GM12878 (cell line): Measurements from ENCODE around the gene MAPK8IP1. TPM values are rescaled to one million over a fixed set of nuclear protein-coding genes. Genes with fewer than 3 reads are reported as not detected.

Experiments used
- ATF7 ChIP-seq: fragments of 450-650 bp; IDR thresholded peaks from 2 replicates; pipeline ENCODE4 v1.6.1; 2016; ENCODE audit warnings: low read depth, mild to moderate bottlenecking
- BCL11A ChIP-seq: IDR thresholded peaks from 2 replicates; pipeline ENCODE4 v1.6.1; 2011; ENCODE audit warnings: low read depth, low read length
- CHD2 ChIP-seq: IDR thresholded peaks from 2 replicates; pipeline ENCODE4 v1.6.1; 2011; ENCODE audit warnings: low read depth, low read length, improper control_type of control experiment, borderline replicate concordance
- CREB1 ChIP-seq: IDR thresholded peaks from 2 replicates; pipeline ENCODE4 v1.6.1; 2012; ENCODE audit warnings: low read depth, mild to moderate bottlenecking, inconsistent platforms
- CREM ChIP-seq: IDR thresholded peaks from 2 replicates; pipeline ENCODE4 v1.6.1; 2014; ENCODE audit warnings: antibody characterized with exemption, low read depth
- EP300 ChIP-seq, 2 experiments: fragments of 150-350 bp in 1 of 2; IDR thresholded peaks; 2 replicates each; pipeline ENCODE4 v1.6.1; 2011 to 2012; ENCODE audit warnings: low read depth in 2 of 2, low read length in 2 of 2, borderline replicate concordance in 1 of 2, improper control_type of control experiment in 1 of 2, inconsistent platforms in 1 of 2; ENCODE audit not compliant: control insufficient read depth in 1 of 2
- GABPA ChIP-seq: IDR thresholded peaks from 2 replicates; pipeline ENCODE4 v1.6.1; 2014; ENCODE audit warnings: antibody characterized with exemption, low read depth, mild to moderate bottlenecking, inconsistent platforms
- HDGF ChIP-seq: fragments of 450-650 bp; IDR thresholded peaks from 2 replicates; pipeline ENCODE4 v1.6.1; 2016; ENCODE audit warnings: antibody characterized with exemption
- IKZF1 ChIP-seq: fragments of 450-650 bp; conservative IDR thresholded peaks from 2 replicates; pipeline ENCODE4 v1.6.1; 2017; ENCODE audit warnings: antibody characterized with exemption, mild to moderate bottlenecking
- MEF2A ChIP-seq: IDR thresholded peaks from 2 replicates; pipeline ENCODE4 v1.6.1; 2011; ENCODE audit warnings: low read depth, mild to moderate bottlenecking, low read length, moderate library complexity; ENCODE audit not compliant: insufficient read depth
- MYC ChIP-seq: IDR thresholded peaks from 2 replicates; pipeline ENCODE4 v1.6.1; 2011; ENCODE audit warnings: mild to moderate bottlenecking, low read length, moderate library complexity, inconsistent platforms; ENCODE audit not compliant: insufficient read depth, insufficient replicate concordance, insufficient read length, severe bottlenecking
- NBN ChIP-seq: fragments of 450-650 bp; IDR thresholded peaks from 2 replicates; pipeline ENCODE4 v1.6.1; 2016
- PAX5 ChIP-seq: IDR thresholded peaks from 2 replicates; pipeline ENCODE4 v1.6.1; 2011; ENCODE audit warnings: low read depth, low read length, borderline replicate concordance
- POLR2AphosphoS2 ChIP-seq: IDR thresholded peaks from 2 replicates; pipeline ENCODE4 v1.6.1; 2011; ENCODE audit warnings: low read depth, mild to moderate bottlenecking, low read length, improper control_type of control experiment, moderate library complexity
- RCOR1 ChIP-seq: conservative IDR thresholded peaks from 2 replicates; pipeline ENCODE4 v1.6.1; 2012; ENCODE audit warnings: low read depth, low read length, improper control_type of control experiment
- RUNX3 ChIP-seq: IDR thresholded peaks from 2 replicates; pipeline ENCODE4 v1.6.1; 2012; ENCODE audit warnings: low read length, inconsistent platforms
- SMAD1 ChIP-seq: fragments of 450-650 bp; IDR thresholded peaks from 2 replicates; pipeline ENCODE4 v1.6.1; 2018; ENCODE audit warnings: mild to moderate bottlenecking, low read depth; ENCODE audit not compliant: partially characterized antibody
- SMARCA5 ChIP-seq: fragments of 450-650 bp; IDR thresholded peaks from 2 replicates; pipeline ENCODE4 v1.6.1; 2017; ENCODE audit warnings: mild to moderate bottlenecking
- SREBF1 ChIP-seq: IDR thresholded peaks from 2 replicates; pipeline ENCODE4 v1.6.1; 2012; ENCODE audit warnings: mild to moderate bottlenecking, low read length
- polyA plus RNA-seq, 11 experiments: library from polyadenylated mRNA; depleted of rRNA in 4 of 11; unstranded in 6 of 11; stranded (reverse) in 5 of 11; fragments of >200 nt; fragmentation: Nextera tagmentation in 4 of 11; fragmentation: Illumina TruSeq in 1 of 11; extraction: Ambion mirVana in 4 of 11; extraction: Trizol in 1 of 11; gene quantifications; 1 replicate in 1 of 11; 2 replicates in 10 of 11; pipeline versions ENCODE4 v1.2.1 to v1.2.3, GENCODE V29; 2011 to 2016; ENCODE audit warnings: inconsistent platforms in 2 of 11, missing spikeins in 2 of 11, low read depth in 1 of 11
- total RNA-seq, 4 experiments: library from RNA; depleted of rRNA in 3 of 4; stranded (reverse); fragments of >200 nt in 3 of 4; fragmentation: Illumina TruSeq in 1 of 4; extraction: Trizol in 1 of 4; gene quantifications; 2 replicates each; pipeline versions ENCODE4 v1.2.1 to v1.2.3, GENCODE V29; 2013 to 2021
- TF ChIP-seq, protein P1 (sequence below): IDR thresholded peaks from 2 replicates; pipeline ENCODE4 v1.6.1; 2011; ENCODE audit warnings: mild to moderate bottlenecking, low read depth, low read length, moderate library complexity; ENCODE audit not compliant: insufficient replicate concordance
- TF ChIP-seq, protein P2 (sequence below): fragments of 450-650 bp; IDR thresholded peaks from 2 replicates; pipeline ENCODE4 v1.6.1; 2016; ENCODE audit warnings: mild to moderate bottlenecking
- TF ChIP-seq, protein P3 (sequence below): fragments of 450-650 bp; IDR thresholded peaks from 2 replicates; pipeline ENCODE4 v1.6.1; 2017; ENCODE audit warnings: low read depth, mild to moderate bottlenecking, moderate library complexity
- TF ChIP-seq, protein P4 (sequence below): IDR thresholded peaks from 2 replicates; pipeline ENCODE4 v1.6.1; 2012; ENCODE audit warnings: low read depth, low read length, improper control_type of control experiment
- TF ChIP-seq, protein P5 (sequence below): IDR thresholded peaks from 2 replicates; pipeline ENCODE4 v1.6.1; 2012; ENCODE audit warnings: low read depth, low read length, improper control_type of control experiment
- TF ChIP-seq, protein P6 (sequence below): IDR thresholded peaks from 2 replicates; pipeline ENCODE4 v1.6.1; 2011; ENCODE audit warnings: low read depth, mild to moderate bottlenecking, low read length, moderate library complexity, borderline replicate concordance; ENCODE audit errors: extremely low read depth

Gene MAPK8IP1
- total and polyA plus RNA-seq, 10 of the 15 experiments (the other 5 are each of a cell fraction or from before 2014, with no cell fraction given): 0.04 to 0.44 (median 0.11) TPM; not detected in 2

DNA sequence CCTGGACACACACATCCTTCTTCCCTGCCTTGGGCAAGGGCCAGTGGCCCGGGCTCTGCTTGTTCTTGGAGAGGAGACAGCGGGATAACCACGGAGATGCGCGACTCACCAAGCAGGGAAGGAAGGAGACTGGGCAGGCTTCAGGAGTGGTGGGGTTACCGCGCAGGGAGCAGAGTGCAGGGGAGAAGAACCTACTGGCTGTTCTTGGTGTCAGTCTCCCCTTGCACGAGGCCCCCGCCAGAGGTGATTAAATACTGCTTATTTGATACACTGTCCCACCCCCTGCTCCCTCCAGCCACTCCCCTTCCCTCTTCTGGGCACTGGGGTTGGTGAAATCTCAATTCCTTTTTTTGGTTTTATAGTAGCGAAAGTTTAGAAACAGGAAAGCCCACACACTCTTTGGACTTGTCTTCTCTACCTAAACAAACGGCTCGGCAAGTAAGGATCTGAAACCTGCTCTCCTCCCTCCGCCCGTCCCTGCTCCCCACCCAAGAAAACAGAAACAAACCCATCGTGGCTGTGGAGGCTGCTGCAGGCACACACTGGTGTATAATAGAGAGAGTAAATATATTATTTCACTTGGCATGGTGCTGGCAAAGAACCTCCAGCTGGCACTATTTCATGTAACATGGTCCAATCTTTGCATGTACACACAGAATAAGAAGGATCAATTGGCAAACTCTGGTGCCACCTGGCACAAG is 47.8 kb downstream of the MAPK8IP1 start (continued):
- 0 out of 2 replicates have a peak, but pooled peaks have one; percentile 12 for TF ChIP-seq CHD2
- no peak for TF ChIP-seq SMAD1
- peak; percentile 50; the same call in 1 of the 2 replicates for TF ChIP-seq IKZF1
- TF ChIP-seq NBN: peak; percentile 36; the same call in 1 of the 2 replicates
- TF ChIP-seq ATF7: no peak
- no peak for TF ChIP-seq MYC
- TF ChIP-seq BCL11A: peak; percentile 12; the same call in 1 of the 2 replicates
- 0 out of 2 replicates have a peak, but pooled peaks have one; percentile 16 for TF ChIP-seq PAX5
- TF ChIP-seq POLR2AphosphoS2: no peak
- no peak for TF ChIP-seq GABPA
- 0 out of 4 replicates have a peak, but pooled peaks of 1 of the 2 experiments have one; percentile 20 for TF ChIP-seq EP300 (IDR thresholded peaks at IDR 0.05; ENCODE audit: borderline replicate concordance in 1 of 2, control insufficient read depth in 1 of 2, low read depth in 2 of 2, low read length in 2 of 2)
- TF ChIP-seq, protein P1, sequence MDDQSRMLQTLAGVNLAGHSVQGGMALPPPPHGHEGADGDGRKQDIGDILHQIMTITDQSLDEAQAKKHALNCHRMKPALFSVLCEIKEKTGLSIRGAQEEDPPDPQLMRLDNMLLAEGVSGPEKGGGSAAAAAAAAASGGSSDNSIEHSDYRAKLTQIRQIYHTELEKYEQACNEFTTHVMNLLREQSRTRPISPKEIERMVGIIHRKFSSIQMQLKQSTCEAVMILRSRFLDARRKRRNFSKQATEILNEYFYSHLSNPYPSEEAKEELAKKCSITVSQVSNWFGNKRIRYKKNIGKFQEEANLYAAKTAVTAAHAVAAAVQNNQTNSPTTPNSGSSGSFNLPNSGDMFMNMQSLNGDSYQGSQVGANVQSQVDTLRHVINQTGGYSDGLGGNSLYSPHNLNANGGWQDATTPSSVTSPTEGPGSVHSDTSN: peak; percentile 67
- 0 out of 2 replicates have a peak, but pooled peaks have one; percentile 15 for TF ChIP-seq CREM
- no peak for TF ChIP-seq SREBF1
- TF ChIP-seq RUNX3: peak; percentile 49
- TF ChIP-seq, protein P2, sequence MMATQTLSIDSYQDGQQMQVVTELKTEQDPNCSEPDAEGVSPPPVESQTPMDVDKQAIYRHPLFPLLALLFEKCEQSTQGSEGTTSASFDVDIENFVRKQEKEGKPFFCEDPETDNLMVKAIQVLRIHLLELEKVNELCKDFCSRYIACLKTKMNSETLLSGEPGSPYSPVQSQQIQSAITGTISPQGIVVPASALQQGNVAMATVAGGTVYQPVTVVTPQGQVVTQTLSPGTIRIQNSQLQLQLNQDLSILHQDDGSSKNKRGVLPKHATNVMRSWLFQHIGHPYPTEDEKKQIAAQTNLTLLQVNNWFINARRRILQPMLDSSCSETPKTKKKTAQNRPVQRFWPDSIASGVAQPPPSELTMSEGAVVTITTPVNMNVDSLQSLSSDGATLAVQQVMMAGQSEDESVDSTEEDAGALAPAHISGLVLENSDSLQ: peak; percentile 90
- TF ChIP-seq, protein P3, sequence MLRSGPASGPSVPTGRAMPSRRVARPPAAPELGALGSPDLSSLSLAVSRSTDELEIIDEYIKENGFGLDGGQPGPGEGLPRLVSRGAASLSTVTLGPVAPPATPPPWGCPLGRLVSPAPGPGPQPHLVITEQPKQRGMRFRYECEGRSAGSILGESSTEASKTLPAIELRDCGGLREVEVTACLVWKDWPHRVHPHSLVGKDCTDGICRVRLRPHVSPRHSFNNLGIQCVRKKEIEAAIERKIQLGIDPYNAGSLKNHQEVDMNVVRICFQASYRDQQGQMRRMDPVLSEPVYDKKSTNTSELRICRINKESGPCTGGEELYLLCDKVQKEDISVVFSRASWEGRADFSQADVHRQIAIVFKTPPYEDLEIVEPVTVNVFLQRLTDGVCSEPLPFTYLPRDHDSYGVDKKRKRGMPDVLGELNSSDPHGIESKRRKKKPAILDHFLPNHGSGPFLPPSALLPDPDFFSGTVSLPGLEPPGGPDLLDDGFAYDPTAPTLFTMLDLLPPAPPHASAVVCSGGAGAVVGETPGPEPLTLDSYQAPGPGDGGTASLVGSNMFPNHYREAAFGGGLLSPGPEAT: peak; percentile 66; the same call in 1 of the 2 replicates
- no peak; the same call in 1 of the 2 replicates for TF ChIP-seq SMARCA5
- TF ChIP-seq, protein P4, sequence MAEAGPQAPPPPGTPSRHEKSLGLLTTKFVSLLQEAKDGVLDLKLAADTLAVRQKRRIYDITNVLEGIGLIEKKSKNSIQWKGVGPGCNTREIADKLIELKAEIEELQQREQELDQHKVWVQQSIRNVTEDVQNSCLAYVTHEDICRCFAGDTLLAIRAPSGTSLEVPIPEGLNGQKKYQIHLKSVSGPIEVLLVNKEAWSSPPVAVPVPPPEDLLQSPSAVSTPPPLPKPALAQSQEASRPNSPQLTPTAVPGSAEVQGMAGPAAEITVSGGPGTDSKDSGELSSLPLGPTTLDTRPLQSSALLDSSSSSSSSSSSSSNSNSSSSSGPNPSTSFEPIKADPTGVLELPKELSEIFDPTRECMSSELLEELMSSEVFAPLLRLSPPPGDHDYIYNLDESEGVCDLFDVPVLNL: no peak
- TF ChIP-seq HDGF: 0 out of 2 replicates have a peak, but pooled peaks have one; percentile 13
- TF ChIP-seq CREB1: 0 out of 2 replicates have a peak, but pooled peaks have one; percentile 17
- no peak for TF ChIP-seq MEF2A
- TF ChIP-seq, protein P5, sequence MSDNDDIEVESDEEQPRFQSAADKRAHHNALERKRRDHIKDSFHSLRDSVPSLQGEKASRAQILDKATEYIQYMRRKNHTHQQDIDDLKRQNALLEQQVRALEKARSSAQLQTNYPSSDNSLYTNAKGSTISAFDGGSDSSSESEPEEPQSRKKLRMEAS: no peak
- TF ChIP-seq, protein P6, sequence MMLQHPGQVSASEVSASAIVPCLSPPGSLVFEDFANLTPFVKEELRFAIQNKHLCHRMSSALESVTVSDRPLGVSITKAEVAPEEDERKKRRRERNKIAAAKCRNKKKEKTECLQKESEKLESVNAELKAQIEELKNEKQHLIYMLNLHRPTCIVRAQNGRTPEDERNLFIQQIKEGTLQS: no peak
- 0 out of 2 replicates have a peak, but pooled peaks have one; percentile 46 for TF ChIP-seq RCOR1
